ENCODE data around the gene S1PR4.
"Not testable (repeated sequence)": the region's sequence is repeated elsewhere in the genome, so short reads cannot be mapped to it uniquely, and the experiment has no call there.

S1PR4 gene

GRCh38 chr19:3183721-3184641 lies 5.4 kb downstream of the S1PR4 start:
- DNase-seq = no peak

- DNase-seq = peak; percentile 31
Observed at GRCh38 chr19:3184847-3185460, 6.4 kb downstream of the S1PR4 start.

- peak; percentile 59 for DNase-seq
Observed at GRCh38 chr19:3185461-3186159, 7.0 kb downstream of the S1PR4 start, which contains the start of gene NCLN. NCLN (plus strand) TSS chr19:3185930; CDS start chr19:3186031, 101 bp downstream.

GRCh38 chr19:3186160-3186688 lies 7.7 kb downstream of the S1PR4 start:
- DNase-seq = no peak

- no peak for DNase-seq
Observed at GRCh38 chr19:3186891-3187661, 8.5 kb downstream of the S1PR4 start.

- no peak for DNase-seq
Observed at GRCh38 chr19:3187662-3188511, 9.3 kb downstream of the S1PR4 start.

GRCh38 chr19:3188627-3189596 lies 10.3 kb downstream of the S1PR4 start:
- DNase-seq = no peak

GRCh38 chr19:3189702-3190469 lies 11.3 kb downstream of the S1PR4 start:
- no peak for DNase-seq

GRCh38 chr19:3190470-3190770 lies 11.9 kb downstream of the S1PR4 start:
- no peak for DNase-seq

- DNase-seq = no peak
Observed at GRCh38 chr19:3190921-3191805, 12.6 kb downstream of the S1PR4 start.

GRCh38 chr19:3191806-3192104 lies 13.2 kb downstream of the S1PR4 start:
- not testable (repeated sequence) for DNase-seq

- DNase-seq = no peak
Observed at GRCh38 chr19:3192228-3192635, 13.7 kb downstream of the S1PR4 start.

GRCh38 chr19:3192684-3193083 lies 14.1 kb downstream of the S1PR4 start:
- no peak for DNase-seq

GRCh38 chr19:3193256-3194105 lies 14.9 kb downstream of the S1PR4 start:
- no peak for DNase-seq

- no peak for DNase-seq
Observed at GRCh38 chr19:3194106-3195087, 15.8 kb downstream of the S1PR4 start.

Measured in NCI-H510A (cell line).